ENCODE measurements around the gene ASPRV1. TPM values are rescaled to one million over a fixed set of nuclear protein-coding genes. Genes with fewer than 3 reads are reported as not detected.

ASPRV1 gene
- total RNA-seq, 1 experiment from 2014 or later, result 1.3 TPM

GRCh38 chr2:70009762-70010575, 48.5 kb upstream of the ASPRV1 start:
- ATAC-seq, result no peak
- Mint-ChIP-seq H3K4me1 (peaks cover 12% of the 10 kb centered on the region), H3K27me3 (ENCODE audit: low read depth) (no peaks in the 10 kb centered on the region), H3K27ac (peak overlapping the region; percentile 14; the same call in 1 of the 2 replicates), H3K9me3 (no peaks in the 10 kb centered on the region), H3K36me3 (no peaks in the 10 kb centered on the region), H3K4me3 (no peak overlapping the region)
- TF ChIP-seq CREB1 (CRISPR knock-in tag; IDR thresholded peaks at IDR 0.05), result no peak
- TF ChIP-seq ATF6 (CRISPR knock-in tag; IDR thresholded peaks at IDR 0.05), result no peak
- no peak for TF ChIP-seq TEAD4 (CRISPR knock-in tag; IDR thresholded peaks at IDR 0.05)
- TF ChIP-seq ZNF219 (CRISPR knock-in tag; IDR thresholded peaks at IDR 0.05; ENCODE audit: borderline replicate concordance), result no peak
- TF ChIP-seq TEAD1 (CRISPR knock-in tag; IDR thresholded peaks at IDR 0.05), result no peak
- no peak for TF ChIP-seq ESRRA (CRISPR knock-in tag; IDR thresholded peaks at IDR 0.05; ENCODE audit: borderline replicate concordance)
- TF ChIP-seq ZNF416 (CRISPR knock-in tag; IDR thresholded peaks at IDR 0.05), result no peak
- no peak for TF ChIP-seq ZNF232 (CRISPR knock-in tag; IDR thresholded peaks at IDR 0.05)
- TF ChIP-seq TP53 (CRISPR knock-in tag; IDR thresholded peaks at IDR 0.05), result no peak
- TF ChIP-seq USF1 (CRISPR knock-in tag; IDR thresholded peaks at IDR 0.05), result no peak
- TF ChIP-seq NFYB (CRISPR knock-in tag; conservative IDR thresholded peaks at IDR 0.05; ENCODE audit: low read depth), result no peak
- ChIA-PET CTCF (interaction anchor here (1.1 kb wide), 1 partner anchor 53 kb away, joined by 3 read pairs; no protein-coding TSS in a partner anchor), POLR2A (interaction anchor here (1.2 kb wide), 1 partner anchor 19 kb away, joined by 3 read pairs; no protein-coding TSS in a partner anchor)
- DNase-seq (ENCODE audit: low spot score), result no peak

GRCh38 chr2:70008290-70008689, 46.9 kb upstream of the ASPRV1 start:
- no peak for TF ChIP-seq USF2 (CRISPR knock-in tag; IDR thresholded peaks at IDR 0.05)
- TF ChIP-seq ZNF425 (CRISPR knock-in tag; conservative IDR thresholded peaks at IDR 0.05), result no peak
- TF ChIP-seq ARID4B (CRISPR knock-in tag; IDR thresholded peaks at IDR 0.05; ENCODE audit: borderline replicate concordance), result no peak
- no peak for TF ChIP-seq ZMAT4 (CRISPR knock-in tag; IDR thresholded peaks at IDR 0.05)
- TF ChIP-seq CREM (CRISPR knock-in tag; IDR thresholded peaks at IDR 0.05), result no peak
- no peak for TF ChIP-seq PREB (CRISPR knock-in tag; IDR thresholded peaks at IDR 0.05; ENCODE audit: borderline replicate concordance)
- no peak for DNase-seq (ENCODE audit: low spot score)
- Mint-ChIP-seq H3K27me3 (ENCODE audit: low read depth) (no peaks in the 10 kb centered on the region), H3K4me1 (peaks cover 12% of the 10 kb centered on the region), H3K9me3 (no peaks in the 10 kb centered on the region), H3K27ac (no peak overlapping the region), H3K36me3 (no peaks in the 10 kb centered on the region), H3K4me3 (no peak overlapping the region)
- ChIA-PET CTCF (interaction anchor here (2.2 kb wide), 1 partner anchor 63 kb away, joined by 6 read pairs; no protein-coding TSS in a partner anchor), POLR2A (no interaction called here)
- no peak for ATAC-seq
